ENCODE data around the gene OR51E2.

Gene OR51E2

GRCh38 chr11:4662876-4663275, 34.8 kb downstream of the OR51E2 start:
- DNase-seq: no peak

- no peak for DNase-seq
Observed at GRCh38 chr11:4658629-4659445, 38.8 kb downstream of the OR51E2 start.

GRCh38 chr11:4654635-4655369, 42.9 kb downstream of the OR51E2 start:
- no peak for DNase-seq

- DNase-seq: no peak
Observed at GRCh38 chr11:4647766-4648165, 49.9 kb downstream of the OR51E2 start.

GRCh38 chr11:4645974-4646373, 51.7 kb downstream of the OR51E2 start:
- DNase-seq: no peak

GRCh38 chr11:4644233-4644632, 53.4 kb downstream of the OR51E2 start:
- no peak for DNase-seq

GRCh38 chr11:4643682-4644081, 54.0 kb downstream of the OR51E2 start, which contains the start of gene OR51E1:
OR51E1 (plus strand) TSS chr11:4643982; CDS start chr11:4652527, 8,545 bp downstream.
- DNase-seq: no peak

GRCh38 chr11:4643076-4643475, 54.6 kb downstream of the OR51E2 start:
- no peak for DNase-seq

GRCh38 chr11:4642043-4642442, 55.6 kb downstream of the OR51E2 start:
- DNase-seq: no peak

- DNase-seq: no peak
Observed at GRCh38 chr11:4641501-4641900, 56.2 kb downstream of the OR51E2 start.

- DNase-seq: no peak
Observed at GRCh38 chr11:4639931-4640330, 57.7 kb downstream of the OR51E2 start.

GRCh38 chr11:4637662-4638047, 60.0 kb downstream of the OR51E2 start:
- no peak for DNase-seq

- DNase-seq: peak; percentile 3
Observed at GRCh38 chr11:4636962-4637661, 60.5 kb downstream of the OR51E2 start, which contains the start of gene OR51D1. OR51D1 (plus strand) TSS chr11:4637477; CDS start chr11:4639791, 2,314 bp downstream.

GRCh38 chr11:4636136-4636535, 61.5 kb downstream of the OR51E2 start:
- no peak for DNase-seq

All from NCI-H2171 treated with DMSO at 0.1 percent for 48 hours (cell line).